ENCODE data around the gene DISC1. TPM values are rescaled to one million over a fixed set of nuclear protein-coding genes. Genes with fewer than 3 reads are reported as not detected.

DISC1 gene
- total RNA-seq, 1 experiment from 2014 or later, result 2.1 TPM

DNA sequence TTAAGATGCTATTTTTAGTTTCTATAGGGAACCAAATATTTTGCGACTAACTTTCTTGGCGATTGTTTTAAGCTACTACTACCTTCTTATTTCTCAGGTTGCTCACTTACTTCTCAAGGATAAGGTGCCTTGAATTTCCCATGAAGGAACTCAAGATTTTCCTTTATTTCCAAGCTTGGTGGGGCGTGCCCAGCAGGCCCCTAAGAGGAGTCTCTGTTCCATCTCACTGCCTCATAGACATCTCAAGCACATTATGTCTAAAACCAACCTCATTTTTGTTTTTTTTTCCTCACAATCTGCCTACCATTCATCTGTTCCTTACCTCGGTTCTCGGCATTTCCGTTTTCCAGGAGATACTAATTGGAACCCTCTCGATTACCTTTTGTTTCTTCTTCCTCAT is 421.9 kb downstream of the DISC1 start:
- no TSS peak for BruUV-seq (replicated peaks)
- intact Hi-C loops (cut with micrococcal nuclease), result loop anchor here (5.0 kb wide), 1 partner anchor 579 kb away; no protein-coding TSS in a partner anchor
- TF ChIP-seq, protein P1, sequence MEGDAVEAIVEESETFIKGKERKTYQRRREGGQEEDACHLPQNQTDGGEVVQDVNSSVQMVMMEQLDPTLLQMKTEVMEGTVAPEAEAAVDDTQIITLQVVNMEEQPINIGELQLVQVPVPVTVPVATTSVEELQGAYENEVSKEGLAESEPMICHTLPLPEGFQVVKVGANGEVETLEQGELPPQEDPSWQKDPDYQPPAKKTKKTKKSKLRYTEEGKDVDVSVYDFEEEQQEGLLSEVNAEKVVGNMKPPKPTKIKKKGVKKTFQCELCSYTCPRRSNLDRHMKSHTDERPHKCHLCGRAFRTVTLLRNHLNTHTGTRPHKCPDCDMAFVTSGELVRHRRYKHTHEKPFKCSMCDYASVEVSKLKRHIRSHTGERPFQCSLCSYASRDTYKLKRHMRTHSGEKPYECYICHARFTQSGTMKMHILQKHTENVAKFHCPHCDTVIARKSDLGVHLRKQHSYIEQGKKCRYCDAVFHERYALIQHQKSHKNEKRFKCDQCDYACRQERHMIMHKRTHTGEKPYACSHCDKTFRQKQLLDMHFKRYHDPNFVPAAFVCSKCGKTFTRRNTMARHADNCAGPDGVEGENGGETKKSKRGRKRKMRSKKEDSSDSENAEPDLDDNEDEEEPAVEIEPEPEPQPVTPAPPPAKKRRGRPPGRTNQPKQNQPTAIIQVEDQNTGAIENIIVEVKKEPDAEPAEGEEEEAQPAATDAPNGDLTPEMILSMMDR (IDR thresholded peaks at IDR 0.05; ENCODE audit: unreplicated experiment), result no peak
- no peaks in the 10 kb centered on the region for H3K36me3 Mint-ChIP-seq (ENCODE audit: insufficient read depth, unreplicated experiment)
- ChIA-PET CTCF (interaction anchor here (0.6 kb wide), 1 partner anchor 337 kb away, joined by 3 read pairs; no protein-coding TSS in a partner anchor), POLR2A (no interaction called here)
- peaks cover 6% of the 10 kb centered on the region for H3K4me1 Mint-ChIP-seq (ENCODE audit: insufficient read depth, unreplicated experiment)
- no peaks in the 10 kb centered on the region for H3K9me3 Mint-ChIP-seq (ENCODE audit: unreplicated experiment)
- H3K27ac Mint-ChIP-seq (ENCODE audit: low read depth, unreplicated experiment), result no peak overlapping the region
- DNase-seq (ENCODE audit: unreplicated experiment), result no peak
- no peaks in the 10 kb centered on the region for H3K27me3 Mint-ChIP-seq (ENCODE audit: insufficient read depth, unreplicated experiment)
- no peak overlapping the region for H3K4me3 Mint-ChIP-seq (ENCODE audit: unreplicated experiment)

GRCh38 chr1:232049335-232049734 is 422.7 kb downstream of the DISC1 start:
- ChIA-PET POLR2A (interaction anchor here (0.6 kb wide), 1 partner anchor 663 kb away, joined by 3 read pairs; no protein-coding TSS in a partner anchor), CTCF (no interaction called here)
- H3K27me3 Mint-ChIP-seq (ENCODE audit: insufficient read depth, unreplicated experiment), result no peaks in the 10 kb centered on the region
- H3K4me1 Mint-ChIP-seq (ENCODE audit: insufficient read depth, unreplicated experiment), result peaks cover 6% of the 10 kb centered on the region
- no peaks in the 10 kb centered on the region for H3K36me3 Mint-ChIP-seq (ENCODE audit: insufficient read depth, unreplicated experiment)
- no peaks in the 10 kb centered on the region for H3K9me3 Mint-ChIP-seq (ENCODE audit: unreplicated experiment)
- intact Hi-C loops (cut with micrococcal nuclease), result loop anchor here (5.0 kb wide), 1 partner anchor 578 kb away; no protein-coding TSS in a partner anchor
- no peak overlapping the region for H3K27ac Mint-ChIP-seq (ENCODE audit: low read depth, unreplicated experiment)
- TF ChIP-seq, protein P1 (IDR thresholded peaks at IDR 0.05; ENCODE audit: unreplicated experiment), result no peak
- BruUV-seq (replicated peaks), result no TSS peak
- H3K4me3 Mint-ChIP-seq (ENCODE audit: unreplicated experiment), result no peak overlapping the region
- no peak for DNase-seq (ENCODE audit: unreplicated experiment)

GRCh38 chr1:232057217-232057895 is 430.8 kb downstream of the DISC1 start:
- no peak overlapping the region for H3K4me3 Mint-ChIP-seq (ENCODE audit: unreplicated experiment)
- no peak overlapping the region for H3K27ac Mint-ChIP-seq (ENCODE audit: low read depth, unreplicated experiment)
- peaks cover 7% of the 10 kb centered on the region for H3K4me1 Mint-ChIP-seq (ENCODE audit: insufficient read depth, unreplicated experiment)
- TF ChIP-seq, protein P1 (IDR thresholded peaks at IDR 0.05; ENCODE audit: unreplicated experiment), result no peak
- intact Hi-C loops (cut with micrococcal nuclease), result no loop called here
- ChIA-PET CTCF (interaction anchor here (0.6 kb wide), 2 partner anchors 73 to 243 kb away, joined by 4 read pairs; no protein-coding TSS in a partner anchor), POLR2A (interaction anchor here (0.7 kb wide), 1 partner anchor 20 kb away, joined by 3 read pairs; no protein-coding TSS in a partner anchor)
- H3K36me3 Mint-ChIP-seq (ENCODE audit: insufficient read depth, unreplicated experiment), result no peaks in the 10 kb centered on the region
- DNase-seq (ENCODE audit: unreplicated experiment), result no peak
- H3K9me3 Mint-ChIP-seq (ENCODE audit: unreplicated experiment), result no peaks in the 10 kb centered on the region
- BruUV-seq (replicated peaks), result no TSS peak
- no peaks in the 10 kb centered on the region for H3K27me3 Mint-ChIP-seq (ENCODE audit: insufficient read depth, unreplicated experiment)

GRCh38 chr1:232057896-232058274 is 431.3 kb downstream of the DISC1 start:
- no peaks in the 10 kb centered on the region for H3K27me3 Mint-ChIP-seq (ENCODE audit: insufficient read depth, unreplicated experiment)
- H3K4me1 Mint-ChIP-seq (ENCODE audit: insufficient read depth, unreplicated experiment), result peaks cover 7% of the 10 kb centered on the region
- ChIA-PET CTCF (interaction anchor here (0.6 kb wide), 1 partner anchor 73 kb away, joined by 4 read pairs; no protein-coding TSS in a partner anchor), POLR2A (interaction anchor here (0.7 to 1.4 kb wide), 2 partner anchors 17 to 20 kb away, joined by 3 to 4 read pairs; no protein-coding TSS in a partner anchor)
- BruUV-seq (replicated peaks), result no TSS peak
- intact Hi-C loops (cut with micrococcal nuclease), result no loop called here
- H3K4me3 Mint-ChIP-seq (ENCODE audit: unreplicated experiment), result no peak overlapping the region
- H3K9me3 Mint-ChIP-seq (ENCODE audit: unreplicated experiment), result no peaks in the 10 kb centered on the region
- no peak for DNase-seq (ENCODE audit: unreplicated experiment)
- no peaks in the 10 kb centered on the region for H3K36me3 Mint-ChIP-seq (ENCODE audit: insufficient read depth, unreplicated experiment)
- no peak overlapping the region for H3K27ac Mint-ChIP-seq (ENCODE audit: low read depth, unreplicated experiment)
- TF ChIP-seq, protein P1 (IDR thresholded peaks at IDR 0.05; ENCODE audit: unreplicated experiment), result no peak

Data from MCF 10A (cell line).